Activated CD8-positive, alpha-beta T cell treated with anti-CD3 and anti-CD28 coated beads for 36 hours (primary cell): ENCODE results near the gene CAPN2. TPM values are rescaled to one million over a fixed set of nuclear protein-coding genes. Genes with fewer than 3 reads are reported as not detected.

Experiments used
- ATAC-seq: fragments of 200-7000 bp; cut with Tn5 transposase; one replicate; pipeline ENCODE4 v1.10.0; 2021; ENCODE audit warnings: mild to moderate bottlenecking, moderate library complexity
- CTCF ChIA-PET: fragments of 350-600 bp; sonication (Branson Sonifier 250); formaldehyde crosslinking; loops from one replicate; lab custom pipeline; 2021; ENCODE audit warnings: antibody characterized with exemption; lab: Charles Lee
- POLR2A ChIA-PET: fragments of 350-600 bp; sonication (Branson Sonifier 250); formaldehyde crosslinking; loops from one replicate; lab custom pipeline; 2021; ENCODE audit warnings: antibody characterized with exemption; lab: Charles Lee
- DNase-seq: peaks from one replicate; pipeline ENCODE4 v3.0.0-alpha.2; 2020
- H3K27ac Mint-ChIP-seq: one replicate; pipeline ENCODE4 v1.8.0; 2021; ENCODE audit warnings: mild to moderate bottlenecking, mixed read lengths
- H3K27me3 Mint-ChIP-seq: one replicate; pipeline ENCODE4 v1.8.0; 2021; ENCODE audit warnings: mixed read lengths
- H3K36me3 Mint-ChIP-seq: one replicate; pipeline ENCODE4 v1.8.0; 2021; ENCODE audit warnings: low read depth, mixed read lengths
- H3K4me1 Mint-ChIP-seq: one replicate; pipeline ENCODE4 v1.8.0; 2021; ENCODE audit warnings: low read depth, mixed read lengths
- H3K4me3 Mint-ChIP-seq: one replicate; pipeline ENCODE4 v1.8.0; 2021; ENCODE audit warnings: mild to moderate bottlenecking, moderate library complexity, mixed read lengths
- H3K9me3 Mint-ChIP-seq: one replicate; pipeline ENCODE4 v1.8.0; 2021; ENCODE audit warnings: mixed read lengths
- intact Hi-C: fragments of 100-400 bp; cut with micrococcal nuclease; formaldehyde crosslinking; loops from one replicate; pipeline ENCODE4 v1.10.0; 2022
- total RNA-seq, 2 experiments: library from RNA; stranded (reverse); gene quantifications; one replicate each; pipeline ENCODE4 v1.2.3, GENCODE V29; 2021
- TF ChIP-seq, protein P1 (sequence below): fragments of 200-600 bp; IDR thresholded peaks from one replicate; pipeline ENCODE4 v1.8.0; 2022; ENCODE audit warnings: antibody characterized with exemption, mild to moderate bottlenecking

CAPN2 gene
- total RNA-seq, 2 experiments from 2014 or later, result 31.5 to 33.6 TPM

DNA sequence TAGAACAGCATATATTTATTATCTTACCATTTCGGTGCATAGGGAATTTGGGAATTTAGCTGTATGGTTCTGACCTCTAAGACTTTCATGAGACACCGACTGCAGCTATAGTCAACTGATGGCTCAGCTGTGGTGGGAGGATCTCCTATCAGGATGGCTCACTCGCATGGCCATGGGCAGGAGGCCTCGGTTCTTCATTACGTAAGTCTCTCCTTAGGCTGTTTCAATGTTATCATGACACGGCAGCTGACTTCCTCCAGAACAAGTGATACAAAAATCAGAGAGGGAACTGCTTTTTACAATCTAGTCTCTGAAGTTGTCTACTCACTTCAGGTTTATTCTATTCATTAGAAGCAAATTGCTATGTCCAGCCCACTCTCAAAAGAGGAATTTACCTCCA lies 33.5 kb upstream of the CAPN2 start:
- Mint-ChIP-seq H3K27ac (no peak overlapping the region), H3K4me3 (no peak overlapping the region), H3K36me3 (no peaks in the 10 kb centered on the region), H3K4me1 (no peaks in the 10 kb centered on the region), H3K9me3 (peaks cover 15% of the 10 kb centered on the region), H3K27me3 (peaks cover 2% of the 10 kb centered on the region)
- ATAC-seq (no peak), DNase-seq (no peak)
- intact Hi-C loops, result no loop called here
- CTCF ChIA-PET, result no interaction called here
- POLR2A ChIA-PET, result no interaction called here
- TF ChIP-seq, protein P1, sequence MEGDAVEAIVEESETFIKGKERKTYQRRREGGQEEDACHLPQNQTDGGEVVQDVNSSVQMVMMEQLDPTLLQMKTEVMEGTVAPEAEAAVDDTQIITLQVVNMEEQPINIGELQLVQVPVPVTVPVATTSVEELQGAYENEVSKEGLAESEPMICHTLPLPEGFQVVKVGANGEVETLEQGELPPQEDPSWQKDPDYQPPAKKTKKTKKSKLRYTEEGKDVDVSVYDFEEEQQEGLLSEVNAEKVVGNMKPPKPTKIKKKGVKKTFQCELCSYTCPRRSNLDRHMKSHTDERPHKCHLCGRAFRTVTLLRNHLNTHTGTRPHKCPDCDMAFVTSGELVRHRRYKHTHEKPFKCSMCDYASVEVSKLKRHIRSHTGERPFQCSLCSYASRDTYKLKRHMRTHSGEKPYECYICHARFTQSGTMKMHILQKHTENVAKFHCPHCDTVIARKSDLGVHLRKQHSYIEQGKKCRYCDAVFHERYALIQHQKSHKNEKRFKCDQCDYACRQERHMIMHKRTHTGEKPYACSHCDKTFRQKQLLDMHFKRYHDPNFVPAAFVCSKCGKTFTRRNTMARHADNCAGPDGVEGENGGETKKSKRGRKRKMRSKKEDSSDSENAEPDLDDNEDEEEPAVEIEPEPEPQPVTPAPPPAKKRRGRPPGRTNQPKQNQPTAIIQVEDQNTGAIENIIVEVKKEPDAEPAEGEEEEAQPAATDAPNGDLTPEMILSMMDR, result no peak

DNA sequence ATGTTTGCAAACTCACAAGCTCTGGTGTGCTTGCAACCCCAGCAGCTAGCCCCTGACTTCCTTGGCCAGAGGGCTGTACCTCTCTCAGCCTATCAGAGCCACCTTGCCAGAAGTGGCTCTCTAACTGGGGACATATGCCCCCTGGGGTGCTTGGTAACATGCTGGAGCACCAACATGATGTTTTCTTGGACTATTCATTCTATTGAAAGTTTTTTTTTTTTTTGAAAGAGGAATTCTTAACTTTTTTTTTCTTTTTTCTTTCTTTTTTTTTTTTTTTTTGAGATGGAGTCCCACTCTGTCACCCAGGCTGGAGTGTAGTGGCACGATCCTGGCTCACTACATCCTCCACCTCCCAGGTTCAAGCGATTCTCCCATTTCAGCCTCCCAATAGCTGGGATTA lies 32.2 kb upstream of the CAPN2 start:
- H3K36me3 Mint-ChIP-seq, result no peaks in the 10 kb centered on the region
- no peak overlapping the region for H3K4me3 Mint-ChIP-seq
- DNase-seq (no peak), ATAC-seq (no peak)
- ChIA-PET POLR2A (interaction anchor here (1.0 kb wide), 1 partner anchor 8 kb away, joined by 3 read pairs; no protein-coding TSS in a partner anchor), CTCF (interaction anchor here (0.6 to 2.9 kb wide), 3 partner anchors 16 to 123 kb away, joined by 3 to 10 read pairs (median 7); no protein-coding TSS in a partner anchor)
- peaks cover 6% of the 10 kb centered on the region for H3K9me3 Mint-ChIP-seq
- TF ChIP-seq, protein P1, result no peak
- intact Hi-C loops, result loop anchor here (5.0 kb wide), 2 partner anchors 148 to 548 kb away; no protein-coding TSS in a partner anchor
- no peak overlapping the region for H3K27ac Mint-ChIP-seq
- H3K27me3 Mint-ChIP-seq, result peaks cover 2% of the 10 kb centered on the region
- no peaks in the 10 kb centered on the region for H3K4me1 Mint-ChIP-seq

DNA sequence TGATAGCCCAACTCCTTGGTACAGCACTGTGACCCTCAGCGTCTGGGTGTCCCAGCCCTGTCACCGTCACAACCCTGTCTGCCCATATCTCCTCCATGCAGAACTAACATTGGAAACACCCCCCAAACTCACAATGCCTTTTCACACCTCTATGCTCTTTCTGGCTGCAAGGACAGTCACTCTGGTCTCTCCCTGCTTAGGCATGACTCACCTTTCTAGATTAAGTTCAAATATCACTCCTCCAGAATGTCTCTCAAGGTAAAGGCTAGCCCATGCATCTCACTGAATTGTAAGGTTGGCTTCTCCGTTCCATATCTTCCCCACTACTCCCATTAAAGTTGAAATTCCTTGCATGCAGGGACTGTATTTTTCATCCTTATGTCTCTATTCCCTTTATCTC lies 29.8 kb upstream of the CAPN2 start:
- no peaks in the 10 kb centered on the region for H3K9me3 Mint-ChIP-seq
- no peak overlapping the region for H3K4me3 Mint-ChIP-seq
- no peaks in the 10 kb centered on the region for H3K36me3 Mint-ChIP-seq
- no peak for ATAC-seq
- ChIA-PET POLR2A (no interaction called here), CTCF (interaction anchor here (1.2 to 3.7 kb wide), 7 partner anchors 10 to 552 kb away, joined by 3 to 26 read pairs (median 6); no protein-coding TSS in a partner anchor)
- no peak overlapping the region for H3K27ac Mint-ChIP-seq
- peaks cover 2% of the 10 kb centered on the region for H3K27me3 Mint-ChIP-seq
- intact Hi-C loops, result loop anchor here (5.0 kb wide), 2 partner anchors 150 to 550 kb away; no protein-coding TSS in a partner anchor
- no peaks in the 10 kb centered on the region for H3K4me1 Mint-ChIP-seq
- TF ChIP-seq, protein P1, result no peak
- no peak for DNase-seq

- peak; percentile 77 for ATAC-seq
- Mint-ChIP-seq H3K4me3 (no peak overlapping the region), H3K27me3 (peaks cover 3% of the 10 kb centered on the region), H3K9me3 (no peaks in the 10 kb centered on the region), H3K36me3 (no peaks in the 10 kb centered on the region), H3K4me1 (no peaks in the 10 kb centered on the region), H3K27ac (no peak overlapping the region)
- CTCF ChIA-PET, result interaction anchor here (0.6 to 3.7 kb wide), 27 partner anchors 9 to 559 kb away, joined by 3 to 26 read pairs (median 4); no protein-coding TSS in a partner anchor
- POLR2A ChIA-PET, result no interaction called here
- DNase-seq, result peak; percentile 81
- intact Hi-C loops, result loop anchor here (5.0 kb wide), 2 partner anchors 152 to 552 kb away; no protein-coding TSS in a partner anchor
- TF ChIP-seq, protein P1, result peak; percentile 68
Measured at GRCh38 chr1:223683586-223684487, 28.5 kb upstream of the CAPN2 start.

DNA sequence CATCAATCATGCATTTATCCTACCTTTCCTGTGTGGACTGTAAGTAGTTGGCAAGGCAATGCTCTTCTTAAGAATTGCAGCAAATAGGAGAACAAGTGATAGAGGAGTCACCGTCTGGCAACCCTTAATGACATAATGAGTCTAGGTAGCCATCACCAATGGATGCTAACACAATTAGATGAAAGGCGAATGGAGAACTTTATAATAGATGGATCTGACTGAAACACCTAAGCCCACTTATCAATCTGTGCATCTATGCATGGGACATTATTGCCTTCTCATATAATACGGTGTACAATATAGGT lies 27.9 kb upstream of the CAPN2 start:
- CTCF ChIA-PET, result interaction anchor here (0.7 to 3.7 kb wide), 13 partner anchors 11 to 561 kb away, joined by 3 to 26 read pairs (median 5); no protein-coding TSS in a partner anchor

More for the DNA sequence above, 27.9 kb upstream of the CAPN2 start:
- Mint-ChIP-seq H3K4me1 (no peaks in the 10 kb centered on the region), H3K4me3 (no peak overlapping the region), H3K9me3 (no peaks in the 10 kb centered on the region), H3K27ac (no peak overlapping the region), H3K36me3 (no peaks in the 10 kb centered on the region), H3K27me3 (peaks cover 3% of the 10 kb centered on the region)
- POLR2A ChIA-PET, result no interaction called here
- ATAC-seq, result peak; percentile 20
- TF ChIP-seq, protein P1, result no peak
- intact Hi-C loops, result loop anchor here (5.0 kb wide), 2 partner anchors 152 to 552 kb away; no protein-coding TSS in a partner anchor
- no peak for DNase-seq
